HepG2 (cell line): ENCODE measurements around the gene SF3A2. TPM values are rescaled to one million over a fixed set of nuclear protein-coding genes. Genes with fewer than 3 reads are reported as not detected.

Experiments used
- AGO2 ChIP-seq: fragments of 200-400 bp; formaldehyde crosslinking; optimal IDR thresholded peaks from 2 replicates; pipeline ENCODE3; 2017; ENCODE audit warnings: mild to moderate bottlenecking, low read depth, low read length, moderate library complexity
- ARNT ChIP-seq: fragments of 450-650 bp; IDR thresholded peaks from 2 replicates; pipeline ENCODE4 v1.6.1; 2017
- ATF5 ChIP-seq: sonication (generic); formaldehyde crosslinking; IDR thresholded peaks from 2 replicates; pipeline ENCODE4 v1.4.0; 2020; ENCODE audit warnings: mild to moderate bottlenecking, low read depth, missing genetic modification reagents
- ATRX ChIP-seq: sonication (generic); formaldehyde crosslinking; IDR thresholded peaks from 2 replicates; pipeline ENCODE4 v1.4.0; 2020; ENCODE audit warnings: missing genetic modification reagents, borderline replicate concordance
- FOXA3 ChIP-seq: IDR thresholded peaks from 2 replicates; pipeline ENCODE4 v1.6.1; 2016; ENCODE audit warnings: missing genetic modification reagents, missing compliant biosample characterization
- GFI1 ChIP-seq: sonication (generic); formaldehyde crosslinking; IDR thresholded peaks from 2 replicates; pipeline ENCODE4 v1.5.0; 2020; ENCODE audit warnings: missing genetic modification reagents, mild to moderate bottlenecking, borderline replicate concordance
- HIVEP1 ChIP-seq: sonication (generic); formaldehyde crosslinking; IDR thresholded peaks from 2 replicates; pipeline ENCODE4 v1.4.0; 2020; ENCODE audit warnings: mild to moderate bottlenecking, missing genetic modification reagents
- HNF4G ChIP-seq, 2 experiments: sonication (generic) in 1 of 2; formaldehyde crosslinking in 1 of 2; IDR thresholded peaks; 2 replicates each; pipeline versions ENCODE4 v1.4.0 to v1.6.1; 2011 to 2020; ENCODE audit warnings: borderline replicate concordance in 2 of 2, low read depth in 2 of 2, mild to moderate bottlenecking in 2 of 2, low read length in 1 of 2, missing genetic modification reagents in 1 of 2, moderate library complexity in 1 of 2
- JUN ChIP-seq: sonication (generic); formaldehyde crosslinking; IDR thresholded peaks from 2 replicates; pipeline ENCODE4 v1.4.0; 2020; ENCODE audit warnings: mild to moderate bottlenecking, missing genetic modification reagents
- JUNB ChIP-seq: sonication (generic); formaldehyde crosslinking; IDR thresholded peaks from 2 replicates; pipeline ENCODE4 v1.8.0; 2022; ENCODE audit warnings: missing genetic modification reagents, mild to moderate bottlenecking, borderline replicate concordance
- LCORL ChIP-seq, 2 experiments: fragments of 450-650 bp in 1 of 2; sonication (generic) in 1 of 2; formaldehyde crosslinking in 1 of 2; IDR thresholded peaks; 2 replicates each; pipeline versions ENCODE4 v1.5.0 to v1.6.1; 2017 to 2020; ENCODE audit warnings: antibody characterized with exemption in 1 of 2, missing genetic modification reagents in 1 of 2
- NFRKB ChIP-seq: fragments of 450-650 bp; IDR thresholded peaks from 2 replicates; pipeline ENCODE4 v1.6.1; 2017
- PAWR ChIP-seq: sonication (generic); formaldehyde crosslinking; IDR thresholded peaks from 2 replicates; pipeline ENCODE4 v1.4.0; 2020; ENCODE audit warnings: missing genetic modification reagents, mild to moderate bottlenecking, borderline replicate concordance
- PHF8 ChIP-seq: sonication (generic); formaldehyde crosslinking; IDR thresholded peaks from 2 replicates; pipeline ENCODE4 v1.5.0; 2020; ENCODE audit warnings: missing genetic modification reagents
- PRDM10 ChIP-seq: sonication (generic); formaldehyde crosslinking; IDR thresholded peaks from 2 replicates; pipeline ENCODE4 v1.4.0; 2020; ENCODE audit warnings: low read depth, missing genetic modification reagents
- SKI ChIP-seq: fragments of 450-650 bp; IDR thresholded peaks from one replicate; pipeline ENCODE4 v1.6.1; 2018; ENCODE audit warnings: mild to moderate bottlenecking; ENCODE audit not compliant: partially characterized antibody
- SYNCRIP ChIP-seq: fragments of 200-400 bp; formaldehyde crosslinking; IDR thresholded peaks from 2 replicates; pipeline ENCODE4 v1.6.1; 2018; ENCODE audit warnings: mild to moderate bottlenecking, low read depth, low read length; ENCODE audit not compliant: insufficient read depth
- THYN1 ChIP-seq: sonication (generic); formaldehyde crosslinking; IDR thresholded peaks from 2 replicates; pipeline ENCODE4 v1.8.1; 2023; ENCODE audit warnings: low read depth, mild to moderate bottlenecking, moderate library complexity, missing genetic modification reagents, borderline replicate concordance
- ZBTB20 ChIP-seq: sonication (generic); formaldehyde crosslinking; IDR thresholded peaks from 2 replicates; pipeline ENCODE4 v1.8.1; 2023; ENCODE audit warnings: missing genetic modification reagents, low read depth, mild to moderate bottlenecking, borderline replicate concordance
- ZFYVE20 ChIP-seq: sonication (generic); formaldehyde crosslinking; IDR thresholded peaks from 2 replicates; pipeline ENCODE4 v1.8.0; 2023; ENCODE audit warnings: low read depth, mild to moderate bottlenecking, moderate library complexity, missing genetic modification reagents, borderline replicate concordance
- ZKSCAN8 ChIP-seq: IDR thresholded peaks from 2 replicates; pipeline ENCODE4 v1.6.1; 2016; ENCODE audit warnings: borderline replicate concordance, missing genetic modification reagents, missing compliant biosample characterization
- ZMYM3 ChIP-seq: sonication (generic); formaldehyde crosslinking; IDR thresholded peaks from 2 replicates; pipeline ENCODE4 v1.5.1; 2020; ENCODE audit warnings: mild to moderate bottlenecking, missing genetic modification reagents
- ZNF10 ChIP-seq: sonication (generic); formaldehyde crosslinking; IDR thresholded peaks from 2 replicates; pipeline ENCODE4 v1.4.0; 2020; ENCODE audit warnings: mild to moderate bottlenecking, low read depth, missing genetic modification reagents, borderline replicate concordance
- ZNF207 ChIP-seq: fragments of 450-650 bp; IDR thresholded peaks from 2 replicates; pipeline ENCODE4 v1.6.1; 2016; ENCODE audit warnings: antibody characterized with exemption, borderline replicate concordance
- ZNF30 ChIP-seq: sonication (generic); formaldehyde crosslinking; IDR thresholded peaks from 2 replicates; pipeline ENCODE4 v1.5.0; 2020; ENCODE audit warnings: mild to moderate bottlenecking, missing genetic modification reagents
- ZNF460 ChIP-seq: sonication (generic); formaldehyde crosslinking; IDR thresholded peaks from 2 replicates; pipeline ENCODE4 v1.5.1; 2020; ENCODE audit warnings: missing genetic modification reagents, mild to moderate bottlenecking, borderline replicate concordance
- ZNF747 ChIP-seq: sonication (generic); formaldehyde crosslinking; IDR thresholded peaks from 2 replicates; pipeline ENCODE4 v1.8.1; 2023; ENCODE audit warnings: missing genetic modification reagents, mild to moderate bottlenecking, borderline replicate concordance
- polyA plus RNA-seq, 8 experiments: library from polyadenylated mRNA; depleted of rRNA in 3 of 8; stranded (reverse) in 7 of 8; unstranded in 1 of 8; fragments of >200 nt; fragmentation: Illumina TruSeq in 4 of 8; extraction: Trizol in 4 of 8; gene quantifications; 2 replicates each; pipeline versions ENCODE4 v1.2.1 to v1.2.3, GENCODE V29; 2011 to 2016; ENCODE audit warnings: low read depth in 4 of 8, missing spikeins in 1 of 8, mixed read lengths in 1 of 8; ENCODE audit not compliant: insufficient read depth in 1 of 8
- total RNA-seq, 5 experiments: library from RNA; depleted of rRNA; stranded (reverse); fragments of >200 nt; fragmentation: Illumina TruSeq; extraction: Trizol; gene quantifications; 2 replicates each; pipeline ENCODE4 v1.2.3, GENCODE V29; 2016; ENCODE audit warnings: low read depth in 1 of 5

The SF3A2 gene
- total and polyA plus RNA-seq, 2 of the 13 experiments (the other 11 are each of a cell fraction or from before 2014, with no cell fraction given) = 8.6 to 8.8 TPM

- TF ChIP-seq PRDM10 = no peak
- TF ChIP-seq AGO2 = peak; percentile 75
- TF ChIP-seq FOXA3 = no peak
- TF ChIP-seq GFI1 (CRISPR knock-in tag) = no peak
- TF ChIP-seq SKI = no peak
- no peak for TF ChIP-seq NFRKB
- no peak for TF ChIP-seq ARNT
- TF ChIP-seq ATF5 = no peak
- TF ChIP-seq THYN1 (CRISPR knock-in tag) = no peak
- no peak for TF ChIP-seq ZNF747 (CRISPR knock-in tag)
- no peak for TF ChIP-seq HIVEP1
- no peak for TF ChIP-seq ZNF460 (CRISPR knock-in tag)
- no peak for TF ChIP-seq ZNF10 (CRISPR knock-in tag)
- no peak for TF ChIP-seq ZNF30 (CRISPR knock-in tag)
- no peak for TF ChIP-seq JUNB (CRISPR knock-in tag)
- TF ChIP-seq ZMYM3 = 0 out of 2 replicates have a peak, but pooled peaks have one; percentile 55
- no peak for TF ChIP-seq SYNCRIP
- no peak for TF ChIP-seq ZFYVE20 (CRISPR knock-in tag)
- no peak for TF ChIP-seq ZNF207
- TF ChIP-seq PAWR (CRISPR knock-in tag) = no peak
- TF ChIP-seq JUN (CRISPR knock-in tag) = no peak
- TF ChIP-seq PHF8 (CRISPR knock-in tag) = no peak; the same call in 1 of the 2 replicates
- no peak for TF ChIP-seq ZBTB20
- no peak for TF ChIP-seq HNF4G (IDR thresholded peaks at IDR 0.05; ENCODE audit: borderline replicate concordance, low read depth, low read length)
- TF ChIP-seq HNF4G (CRISPR knock-in tag; IDR thresholded peaks at IDR 0.05; ENCODE audit: borderline replicate concordance, low read depth) = no peak
- TF ChIP-seq LCORL (IDR thresholded peaks at IDR 0.05) = no peak
- peak; percentile 73; the same call in 1 of the 2 replicates for TF ChIP-seq LCORL (CRISPR knock-in tag; IDR thresholded peaks at IDR 0.05)
- TF ChIP-seq ZKSCAN8 (CRISPR knock-in tag) = no peak
- TF ChIP-seq ATRX (CRISPR knock-in tag) = no peak
Observed at GRCh38 chr19:2274931-2275535, 38.4 kb downstream of the SF3A2 start (continued).
